HepG2 (cell line): ENCODE data around the gene SCGB3A2. TPM values are rescaled to one million over a fixed set of nuclear protein-coding genes. Genes with fewer than 3 reads are reported as not detected.

Source experiments
- CBFB ChIP-seq: sonication (generic); formaldehyde crosslinking; IDR thresholded peaks from 2 replicates; pipeline ENCODE4 v1.4.0; 2020; ENCODE audit warnings: missing genetic modification reagents
- CEBPG ChIP-seq: IDR thresholded peaks from 2 replicates; pipeline ENCODE4 v1.6.1; 2016
- EP300 ChIP-seq, 3 experiments: sonication (generic) in 1 of 3; formaldehyde crosslinking in 1 of 3; IDR thresholded peaks; 2 replicates each; pipeline versions ENCODE4 v1.5.1 to v1.6.1; 2011 to 2020; ENCODE audit warnings: low read depth in 2 of 3, low read length in 2 of 3, borderline replicate concordance in 1 of 3, improper control_type of control experiment in 1 of 3, mild to moderate bottlenecking in 1 of 3, missing genetic modification reagents in 1 of 3, moderate library complexity in 1 of 3
- MBD4 ChIP-seq: IDR thresholded peaks from 2 replicates; pipeline ENCODE4 v1.6.1; 2012; ENCODE audit warnings: low read length, inconsistent platforms, borderline replicate concordance
- MTF2 ChIP-seq: sonication (generic); formaldehyde crosslinking; IDR thresholded peaks from 2 replicates; pipeline ENCODE4 v1.5.0; 2020; ENCODE audit warnings: missing genetic modification reagents, borderline replicate concordance
- NFYB ChIP-seq: sonication (generic); formaldehyde crosslinking; IDR thresholded peaks from 2 replicates; pipeline ENCODE4 v1.4.0; 2020; ENCODE audit warnings: missing genetic modification reagents
- PCBP1 ChIP-seq: fragments of 200-400 bp; formaldehyde crosslinking; IDR thresholded peaks from 2 replicates; pipeline ENCODE4 v1.6.1; 2017; ENCODE audit warnings: mild to moderate bottlenecking, low read depth, low read length, borderline replicate concordance
- RARG ChIP-seq: sonication (generic); formaldehyde crosslinking; IDR thresholded peaks from 2 replicates; pipeline ENCODE4 v1.4.0; 2020; ENCODE audit warnings: low read depth, mild to moderate bottlenecking, missing genetic modification reagents
- RFX3 ChIP-seq: IDR thresholded peaks from 2 replicates; pipeline ENCODE4 v1.6.1; 2016; ENCODE audit warnings: missing biosample characterization, missing genetic modification reagents
- RXRB ChIP-seq: IDR thresholded peaks from 2 replicates; pipeline ENCODE4 v1.6.1; 2016; ENCODE audit warnings: borderline replicate concordance, missing genetic modification reagents, missing compliant biosample characterization
- TBL1XR1 ChIP-seq: fragments of 150-350 bp; IDR thresholded peaks from 2 replicates; pipeline ENCODE4 v1.6.1; 2014; ENCODE audit warnings: borderline replicate concordance, low read length; ENCODE audit not compliant: partially characterized antibody
- U2AF2 ChIP-seq: fragments of 200-400 bp; formaldehyde crosslinking; IDR thresholded peaks from 2 replicates; pipeline ENCODE4 v1.6.1; 2017; ENCODE audit warnings: low read depth, mild to moderate bottlenecking, low read length
- ZNF17 ChIP-seq: sonication (generic); formaldehyde crosslinking; IDR thresholded peaks from 2 replicates; pipeline ENCODE4 v1.5.0; 2020; ENCODE audit warnings: mild to moderate bottlenecking, missing genetic modification reagents
- ZNF556 ChIP-seq: sonication (generic); formaldehyde crosslinking; IDR thresholded peaks from 2 replicates; pipeline ENCODE4 v1.4.0; 2020; ENCODE audit warnings: mild to moderate bottlenecking, missing genetic modification reagents, borderline replicate concordance
- polyA plus RNA-seq, 8 experiments: library from polyadenylated mRNA; depleted of rRNA in 3 of 8; stranded (reverse) in 7 of 8; unstranded in 1 of 8; fragments of >200 nt; fragmentation: Illumina TruSeq in 4 of 8; extraction: Trizol in 4 of 8; gene quantifications; 2 replicates each; pipeline versions ENCODE4 v1.2.1 to v1.2.3, GENCODE V29; 2011 to 2016; ENCODE audit warnings: low read depth in 4 of 8, missing spikeins in 1 of 8, mixed read lengths in 1 of 8; ENCODE audit not compliant: insufficient read depth in 1 of 8
- total RNA-seq, 5 experiments: library from RNA; depleted of rRNA; stranded (reverse); fragments of >200 nt; fragmentation: Illumina TruSeq; extraction: Trizol; gene quantifications; 2 replicates each; pipeline ENCODE4 v1.2.3, GENCODE V29; 2016; ENCODE audit warnings: low read depth in 1 of 5
- TF ChIP-seq, protein P1 (sequence below): sonication (generic); formaldehyde crosslinking; IDR thresholded peaks from 2 replicates; pipeline ENCODE4 v1.4.0; 2020; ENCODE audit warnings: missing genetic modification reagents, borderline replicate concordance
- TF ChIP-seq, protein P2 (sequence below): IDR thresholded peaks from 2 replicates; pipeline ENCODE4 v1.6.1; 2016; ENCODE audit warnings: missing biosample characterization, missing genetic modification reagents, low read depth
- TF ChIP-seq, protein P3 (sequence below): sonication (generic); formaldehyde crosslinking; IDR thresholded peaks from 2 replicates; pipeline ENCODE4 v1.4.0; 2020; ENCODE audit warnings: missing genetic modification reagents
- TF ChIP-seq, protein P4 (sequence below): sonication (generic); formaldehyde crosslinking; IDR thresholded peaks from 2 replicates; pipeline ENCODE4 v1.4.0; 2020; ENCODE audit warnings: low read depth, mild to moderate bottlenecking, missing genetic modification reagents
- TF ChIP-seq, protein P5 (sequence below): sonication (generic); formaldehyde crosslinking; IDR thresholded peaks from 2 replicates; pipeline ENCODE4 v1.8.0; 2022; ENCODE audit warnings: mild to moderate bottlenecking, missing genetic modification reagents, moderate library complexity
- TF ChIP-seq, protein P6 (sequence below): IDR thresholded peaks from 2 replicates; pipeline ENCODE4 v1.6.1; 2012; ENCODE audit warnings: low read depth, low read length, improper control_type of control experiment

Gene SCGB3A2
- total and polyA plus RNA-seq, 2 of the 13 experiments (the other 11 are each of a cell fraction or from before 2014, with no cell fraction given) = not detected

DNA sequence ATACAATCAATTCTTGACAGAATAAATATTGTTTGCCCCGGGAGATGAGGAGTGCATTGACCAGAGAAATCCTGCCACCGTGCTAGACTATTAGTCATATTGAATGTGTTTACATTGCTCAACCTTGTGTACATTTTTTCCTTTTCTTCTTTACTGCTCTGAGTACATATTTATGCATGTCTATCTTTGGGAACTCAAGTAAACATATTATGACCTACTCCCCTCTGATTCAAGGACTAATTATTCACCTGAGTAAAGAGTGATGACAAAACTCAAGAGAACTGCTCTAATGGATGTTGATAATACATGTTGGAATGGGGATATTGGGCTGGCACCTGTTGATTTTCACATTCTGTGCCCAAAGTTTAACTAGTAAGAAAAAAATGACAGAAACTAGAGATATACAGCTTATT, 43.1 kb upstream of the SCGB3A2 start (continued):
- TF ChIP-seq NFYB = no peak; the same call in 1 of the 2 replicates
- TF ChIP-seq, protein P1, sequence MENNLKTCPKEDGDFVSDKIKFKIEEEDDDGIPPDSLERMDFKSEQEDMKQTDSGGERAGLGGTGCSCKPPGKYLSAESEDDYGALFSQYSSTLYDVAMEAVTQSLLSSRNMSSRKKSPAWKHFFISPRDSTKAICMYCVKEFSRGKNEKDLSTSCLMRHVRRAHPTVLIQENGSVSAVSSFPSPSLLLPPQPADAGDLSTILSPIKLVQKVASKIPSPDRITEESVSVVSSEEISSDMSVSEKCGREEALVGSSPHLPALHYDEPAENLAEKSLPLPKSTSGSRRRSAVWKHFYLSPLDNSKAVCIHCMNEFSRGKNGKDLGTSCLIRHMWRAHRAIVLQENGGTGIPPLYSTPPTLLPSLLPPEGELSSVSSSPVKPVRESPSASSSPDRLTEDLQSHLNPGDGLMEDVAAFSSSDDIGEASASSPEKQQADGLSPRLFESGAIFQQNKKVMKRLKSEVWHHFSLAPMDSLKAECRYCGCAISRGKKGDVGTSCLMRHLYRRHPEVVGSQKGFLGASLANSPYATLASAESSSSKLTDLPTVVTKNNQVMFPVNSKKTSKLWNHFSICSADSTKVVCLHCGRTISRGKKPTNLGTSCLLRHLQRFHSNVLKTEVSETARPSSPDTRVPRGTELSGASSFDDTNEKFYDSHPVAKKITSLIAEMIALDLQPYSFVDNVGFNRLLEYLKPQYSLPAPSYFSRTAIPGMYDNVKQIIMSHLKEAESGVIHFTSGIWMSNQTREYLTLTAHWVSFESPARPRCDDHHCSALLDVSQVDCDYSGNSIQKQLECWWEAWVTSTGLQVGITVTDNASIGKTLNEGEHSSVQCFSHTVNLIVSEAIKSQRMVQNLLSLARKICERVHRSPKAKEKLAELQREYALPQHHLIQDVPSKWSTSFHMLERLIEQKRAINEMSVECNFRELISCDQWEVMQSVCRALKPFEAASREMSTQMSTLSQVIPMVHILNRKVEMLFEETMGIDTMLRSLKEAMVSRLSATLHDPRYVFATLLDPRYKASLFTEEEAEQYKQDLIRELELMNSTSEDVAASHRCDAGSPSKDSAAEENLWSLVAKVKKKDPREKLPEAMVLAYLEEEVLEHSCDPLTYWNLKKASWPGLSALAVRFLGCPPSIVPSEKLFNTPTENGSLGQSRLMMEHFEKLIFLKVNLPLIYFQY (CRISPR knock-in tag) = peak; percentile 62; the same call in 1 of the 2 replicates
- TF ChIP-seq, protein P2, sequence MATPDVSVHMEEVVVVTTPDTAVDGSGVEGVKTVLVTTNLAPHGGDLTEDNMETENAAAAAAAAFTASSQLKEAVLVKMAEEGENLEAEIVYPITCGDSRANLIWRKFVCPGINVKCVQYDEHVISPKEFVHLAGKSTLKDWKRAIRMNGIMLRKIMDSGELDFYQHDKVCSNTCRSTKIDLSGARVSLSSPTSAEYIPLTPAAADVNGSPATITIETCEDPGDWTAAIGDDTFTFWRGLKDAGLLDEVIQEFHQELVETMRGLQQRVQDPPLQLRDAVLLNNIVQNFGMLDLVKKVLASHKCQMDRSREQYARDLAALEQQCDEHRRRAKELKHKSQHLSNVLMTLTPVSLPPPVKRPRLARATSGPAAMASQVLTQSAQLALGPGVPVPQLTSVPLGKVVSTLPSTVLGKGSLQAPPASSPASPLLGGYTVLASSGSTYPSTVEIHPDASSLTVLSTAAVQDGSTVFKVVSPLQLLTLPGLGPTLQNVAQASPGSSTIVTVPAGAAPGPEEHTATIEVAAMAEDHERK (CRISPR knock-in tag) = 0 out of 2 replicates have a peak, but pooled peaks have one; percentile 40
- peak; percentile 54 for TF ChIP-seq RFX3 (CRISPR knock-in tag)
- peak; percentile 95 to 97 for TF ChIP-seq EP300 (IDR thresholded peaks at IDR 0.05; ENCODE audit: low read depth in 2 of 2, low read length in 2 of 2)
- TF ChIP-seq EP300 (CRISPR knock-in tag; IDR thresholded peaks at IDR 0.05; ENCODE audit: borderline replicate concordance) = peak; percentile 97
- TF ChIP-seq, protein P3, sequence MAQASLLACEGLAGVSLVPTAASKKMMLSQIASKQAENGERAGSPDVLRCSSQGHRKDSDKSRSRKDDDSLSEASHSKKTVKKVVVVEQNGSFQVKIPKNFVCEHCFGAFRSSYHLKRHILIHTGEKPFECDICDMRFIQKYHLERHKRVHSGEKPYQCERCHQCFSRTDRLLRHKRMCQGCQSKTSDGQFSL (CRISPR knock-in tag) = no peak
- TF ChIP-seq, protein P4, sequence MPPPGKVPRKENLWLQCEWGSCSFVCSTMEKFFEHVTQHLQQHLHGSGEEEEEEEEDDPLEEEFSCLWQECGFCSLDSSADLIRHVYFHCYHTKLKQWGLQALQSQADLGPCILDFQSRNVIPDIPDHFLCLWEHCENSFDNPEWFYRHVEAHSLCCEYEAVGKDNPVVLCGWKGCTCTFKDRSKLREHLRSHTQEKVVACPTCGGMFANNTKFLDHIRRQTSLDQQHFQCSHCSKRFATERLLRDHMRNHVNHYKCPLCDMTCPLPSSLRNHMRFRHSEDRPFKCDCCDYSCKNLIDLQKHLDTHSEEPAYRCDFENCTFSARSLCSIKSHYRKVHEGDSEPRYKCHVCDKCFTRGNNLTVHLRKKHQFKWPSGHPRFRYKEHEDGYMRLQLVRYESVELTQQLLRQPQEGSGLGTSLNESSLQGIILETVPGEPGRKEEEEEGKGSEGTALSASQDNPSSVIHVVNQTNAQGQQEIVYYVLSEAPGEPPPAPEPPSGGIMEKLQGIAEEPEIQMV (CRISPR knock-in tag) = no peak
- TF ChIP-seq ZNF17 (CRISPR knock-in tag) = no peak
- TF ChIP-seq RARG (CRISPR knock-in tag) = no peak
- no peak for TF ChIP-seq ZNF556 (CRISPR knock-in tag)
- TF ChIP-seq PCBP1 = no peak
- no peak for TF ChIP-seq U2AF2
- TF ChIP-seq, protein P5, sequence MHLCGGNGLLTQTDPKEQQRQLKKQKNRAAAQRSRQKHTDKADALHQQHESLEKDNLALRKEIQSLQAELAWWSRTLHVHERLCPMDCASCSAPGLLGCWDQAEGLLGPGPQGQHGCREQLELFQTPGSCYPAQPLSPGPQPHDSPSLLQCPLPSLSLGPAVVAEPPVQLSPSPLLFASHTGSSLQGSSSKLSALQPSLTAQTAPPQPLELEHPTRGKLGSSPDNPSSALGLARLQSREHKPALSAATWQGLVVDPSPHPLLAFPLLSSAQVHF (CRISPR knock-in tag) = peak; percentile 82
- TF ChIP-seq MTF2 = no peak
- TF ChIP-seq, protein P6, sequence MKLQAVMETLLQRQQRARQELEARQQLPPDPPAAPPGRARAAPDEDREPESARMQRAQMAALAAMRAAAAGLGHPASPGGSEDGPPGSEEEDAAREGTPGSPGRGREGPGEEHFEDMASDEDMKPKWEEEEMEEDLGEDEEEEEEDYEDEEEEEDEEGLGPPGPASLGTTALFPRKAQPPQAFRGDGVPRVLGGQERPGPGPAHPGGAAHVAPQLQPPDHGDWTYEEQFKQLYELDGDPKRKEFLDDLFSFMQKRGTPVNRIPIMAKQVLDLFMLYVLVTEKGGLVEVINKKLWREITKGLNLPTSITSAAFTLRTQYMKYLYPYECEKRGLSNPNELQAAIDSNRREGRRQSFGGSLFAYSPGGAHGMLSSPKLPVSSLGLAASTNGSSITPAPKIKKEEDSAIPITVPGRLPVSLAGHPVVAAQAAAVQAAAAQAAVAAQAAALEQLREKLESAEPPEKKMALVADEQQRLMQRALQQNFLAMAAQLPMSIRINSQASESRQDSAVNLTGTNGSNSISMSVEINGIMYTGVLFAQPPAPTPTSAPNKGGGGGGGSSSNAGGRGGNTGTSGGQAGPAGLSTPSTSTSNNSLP = peak; percentile 99
- TF ChIP-seq CEBPG (CRISPR knock-in tag) = peak; percentile 92
- TF ChIP-seq RXRB (CRISPR knock-in tag) = peak; percentile 99
- peak; percentile 100 for TF ChIP-seq TBL1XR1
- peak; percentile 93 for TF ChIP-seq CBFB (CRISPR knock-in tag)
- peak; percentile 100 for TF ChIP-seq MBD4
